ENCODE measurements around the gene TSTD2.

TSTD2 gene

GRCh38 chr9:97564291-97565175 is 68.6 kb downstream of the TSTD2 start:
- H3K27me3 ChIP-seq (ENCODE audit: insufficient read depth, low read length, poor library complexity): no peaks in the 10 kb centered on the region
- no peak overlapping the region for H3K4me3 ChIP-seq (ENCODE audit: low read length)
- H4K5ac ChIP-seq (ENCODE audit: low read length): no peak overlapping the region
- H3K79me2 ChIP-seq (ENCODE audit: control insufficient read depth, insufficient read depth, low read length): no peaks in the 10 kb centered on the region
- no peak overlapping the region for H3K56ac ChIP-seq (ENCODE audit: low read length)
- H3K36me3 ChIP-seq (ENCODE audit: control insufficient read depth, insufficient read depth, low read length): no peaks in the 10 kb centered on the region
- H3K79me1 ChIP-seq (ENCODE audit: low read length): no peaks in the 10 kb centered on the region
- no CpG with 5 or more reads among the region's 14 CpGs for WGBS (ENCODE audit: extremely low coverage, insufficient coverage, low lambda C conversion rate)
- no peak overlapping the region for H2BK15ac ChIP-seq (replicated peaks; ENCODE audit: low read depth)
- H3K4me1 ChIP-seq (ENCODE audit: control insufficient read depth, low read depth, low read length): no peaks in the 10 kb centered on the region
- no peak overlapping the region for H2BK5ac ChIP-seq (ENCODE audit: low read length)
- no peak overlapping the region for H3K4ac ChIP-seq (ENCODE audit: low read depth, low read length)
- no peak overlapping the region for H3K18ac ChIP-seq (ENCODE audit: low read length)
- H3K27ac ChIP-seq (ENCODE audit: low read depth, low read length): no peak overlapping the region
- DNase-seq: no peak
- H3K9ac ChIP-seq (ENCODE audit: low read length): no peak overlapping the region
- no peak overlapping the region for H3K23ac ChIP-seq (ENCODE audit: low read length)
- H3K4me2 ChIP-seq (ENCODE audit: low read length): no peak overlapping the region
- H4K8ac ChIP-seq (ENCODE audit: low read depth, low read length): no peak overlapping the region
- H2AK5ac ChIP-seq (ENCODE audit: low read length): no peak overlapping the region
- no peak overlapping the region for H2BK120ac ChIP-seq (ENCODE audit: low read depth, low read length)

GRCh38 chr9:97563458-97564135 is 69.6 kb downstream of the TSTD2 start:
- Histone ChIP-seq H2BK120ac (ENCODE audit: low read depth, low read length) (no peak overlapping the region), H3K27ac (ENCODE audit: low read depth, low read length) (no peak overlapping the region), H3K18ac (ENCODE audit: low read length) (no peak overlapping the region), H3K4me3 (ENCODE audit: low read length) (no peak overlapping the region), H3K36me3 (ENCODE audit: control insufficient read depth, insufficient read depth, low read length) (no peaks in the 10 kb centered on the region), H2BK5ac (ENCODE audit: low read length) (no peak overlapping the region), H3K79me2 (ENCODE audit: control insufficient read depth, insufficient read depth, low read length) (no peaks in the 10 kb centered on the region), H3K56ac (ENCODE audit: low read length) (no peak overlapping the region), H4K8ac (ENCODE audit: low read depth, low read length) (no peak overlapping the region), H2AK5ac (ENCODE audit: low read length) (no peak overlapping the region), H3K9ac (ENCODE audit: low read length) (no peak overlapping the region), H2BK15ac (replicated peaks; ENCODE audit: low read depth) (no peak overlapping the region), H3K79me1 (ENCODE audit: low read length) (no peaks in the 10 kb centered on the region), H3K4ac (ENCODE audit: low read depth, low read length) (no peak overlapping the region), H3K4me1 (ENCODE audit: control insufficient read depth, low read depth, low read length) (no peaks in the 10 kb centered on the region), H3K23ac (ENCODE audit: low read length) (no peak overlapping the region), H3K27me3 (ENCODE audit: insufficient read depth, low read length, poor library complexity) (no peaks in the 10 kb centered on the region), H3K4me2 (ENCODE audit: low read length) (no peak overlapping the region), H4K5ac (ENCODE audit: low read length) (no peak overlapping the region)
- no peak for DNase-seq
- WGBS (ENCODE audit: extremely low coverage, insufficient coverage, low lambda C conversion rate): no CpG with 5 or more reads among the region's 13 CpGs

- Histone ChIP-seq H3K4ac (ENCODE audit: low read depth, low read length) (no peak overlapping the region), H3K27ac (ENCODE audit: low read depth, low read length) (no peak overlapping the region), H2BK120ac (ENCODE audit: low read depth, low read length) (no peak overlapping the region), H3K23ac (ENCODE audit: low read length) (no peak overlapping the region), H2BK15ac (replicated peaks; ENCODE audit: low read depth) (no peak overlapping the region), H3K4me2 (ENCODE audit: low read length) (no peak overlapping the region), H3K9ac (ENCODE audit: low read length) (no peak overlapping the region), H3K79me2 (ENCODE audit: control insufficient read depth, insufficient read depth, low read length) (no peaks in the 10 kb centered on the region), H3K4me1 (ENCODE audit: control insufficient read depth, low read depth, low read length) (no peaks in the 10 kb centered on the region), H3K36me3 (ENCODE audit: control insufficient read depth, insufficient read depth, low read length) (no peaks in the 10 kb centered on the region), H3K56ac (ENCODE audit: low read length) (no peak overlapping the region), H2AK5ac (ENCODE audit: low read length) (no peak overlapping the region), H4K8ac (ENCODE audit: low read depth, low read length) (no peak overlapping the region), H3K79me1 (ENCODE audit: low read length) (no peaks in the 10 kb centered on the region), H2BK5ac (ENCODE audit: low read length) (no peak overlapping the region), H3K18ac (ENCODE audit: low read length) (no peak overlapping the region), H3K27me3 (ENCODE audit: insufficient read depth, low read length, poor library complexity) (no peaks in the 10 kb centered on the region), H3K4me3 (ENCODE audit: low read length) (no peak overlapping the region), H4K5ac (ENCODE audit: low read length) (no peak overlapping the region)
- DNase-seq: no peak
- no CpG with 5 or more reads among the region's 5 CpGs for WGBS (ENCODE audit: extremely low coverage, insufficient coverage, low lambda C conversion rate)
Measured at GRCh38 chr9:97562542-97562941, 70.6 kb downstream of the TSTD2 start.

GRCh38 chr9:97561501-97561900 is 71.7 kb downstream of the TSTD2 start:
- Histone ChIP-seq H2BK120ac (ENCODE audit: low read depth, low read length) (no peak overlapping the region), H4K5ac (ENCODE audit: low read length) (no peak overlapping the region), H3K27me3 (ENCODE audit: insufficient read depth, low read length, poor library complexity) (no peaks in the 10 kb centered on the region), H3K79me1 (ENCODE audit: low read length) (no peaks in the 10 kb centered on the region), H3K4me1 (ENCODE audit: control insufficient read depth, low read depth, low read length) (no peaks in the 10 kb centered on the region), H3K4ac (ENCODE audit: low read depth, low read length) (no peak overlapping the region), H3K23ac (ENCODE audit: low read length) (no peak overlapping the region), H2AK5ac (ENCODE audit: low read length) (no peak overlapping the region), H3K4me2 (ENCODE audit: low read length) (no peak overlapping the region), H3K56ac (ENCODE audit: low read length) (no peak overlapping the region), H2BK15ac (replicated peaks; ENCODE audit: low read depth) (no peak overlapping the region), H3K36me3 (ENCODE audit: control insufficient read depth, insufficient read depth, low read length) (no peaks in the 10 kb centered on the region), H2BK5ac (ENCODE audit: low read length) (no peak overlapping the region), H4K8ac (ENCODE audit: low read depth, low read length) (no peak overlapping the region), H3K79me2 (ENCODE audit: control insufficient read depth, insufficient read depth, low read length) (no peaks in the 10 kb centered on the region), H3K9ac (ENCODE audit: low read length) (no peak overlapping the region), H3K27ac (ENCODE audit: low read depth, low read length) (no peak overlapping the region), H3K18ac (ENCODE audit: low read length) (no peak overlapping the region), H3K4me3 (ENCODE audit: low read length) (no peak overlapping the region)
- WGBS (ENCODE audit: extremely low coverage, insufficient coverage, low lambda C conversion rate): no CpG with 5 or more reads among the region's 3 CpGs
- DNase-seq: no peak

- H3K18ac ChIP-seq (ENCODE audit: low read length): no peak overlapping the region
- H3K23ac ChIP-seq (ENCODE audit: low read length): no peak overlapping the region
- no peak overlapping the region for H3K4ac ChIP-seq (ENCODE audit: low read depth, low read length)
- no peaks in the 10 kb centered on the region for H3K27me3 ChIP-seq (ENCODE audit: insufficient read depth, low read length, poor library complexity)
- H3K9ac ChIP-seq (ENCODE audit: low read length): no peak overlapping the region
- no peaks in the 10 kb centered on the region for H3K79me2 ChIP-seq (ENCODE audit: control insufficient read depth, insufficient read depth, low read length)
- H2BK5ac ChIP-seq (ENCODE audit: low read length): no peak overlapping the region
- no peaks in the 10 kb centered on the region for H3K79me1 ChIP-seq (ENCODE audit: low read length)
- no peak overlapping the region for H3K56ac ChIP-seq (ENCODE audit: low read length)
- no peak overlapping the region for H2BK120ac ChIP-seq (ENCODE audit: low read depth, low read length)
- no peak for DNase-seq
- H3K4me3 ChIP-seq (ENCODE audit: low read length): no peak overlapping the region
- no peak overlapping the region for H2AK5ac ChIP-seq (ENCODE audit: low read length)
- H4K5ac ChIP-seq (ENCODE audit: low read length): no peak overlapping the region
- H3K4me2 ChIP-seq (ENCODE audit: low read length): no peak overlapping the region
- no peak overlapping the region for H4K8ac ChIP-seq (ENCODE audit: low read depth, low read length)
- H2BK15ac ChIP-seq (replicated peaks; ENCODE audit: low read depth): no peak overlapping the region
- H3K36me3 ChIP-seq (ENCODE audit: control insufficient read depth, insufficient read depth, low read length): no peaks in the 10 kb centered on the region
- no peaks in the 10 kb centered on the region for H3K4me1 ChIP-seq (ENCODE audit: control insufficient read depth, low read depth, low read length)
- no peak overlapping the region for H3K27ac ChIP-seq (ENCODE audit: low read depth, low read length)
Measured at GRCh38 chr9:97560851-97561250, 72.3 kb downstream of the TSTD2 start.
